ENCODE measurements around the gene HIVEP3.

Gene HIVEP3

DNA sequence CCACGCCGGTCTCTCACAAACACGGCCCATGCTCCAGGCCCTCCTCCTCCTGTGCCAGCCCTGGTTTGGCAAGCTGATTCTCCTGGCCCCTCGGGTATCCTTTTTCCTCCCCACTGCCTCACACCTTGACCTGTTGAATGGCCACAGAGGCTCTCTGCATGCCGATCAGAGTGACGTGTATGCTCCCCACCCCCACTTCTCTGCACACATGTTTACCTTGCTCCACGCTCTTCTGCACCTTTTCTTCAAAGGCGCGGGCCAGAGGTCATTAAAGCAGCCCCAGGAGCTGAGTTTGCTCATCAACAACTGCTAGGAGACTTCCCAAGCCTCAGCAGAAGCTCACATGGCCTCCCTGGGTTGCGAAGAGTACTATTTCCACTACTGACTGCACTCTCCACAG, 295.0 kb downstream of the HIVEP3 start:
- no peak for DNase-seq (ENCODE audit: extremely low read depth, low read depth)
- TF ChIP-seq, protein P1, sequence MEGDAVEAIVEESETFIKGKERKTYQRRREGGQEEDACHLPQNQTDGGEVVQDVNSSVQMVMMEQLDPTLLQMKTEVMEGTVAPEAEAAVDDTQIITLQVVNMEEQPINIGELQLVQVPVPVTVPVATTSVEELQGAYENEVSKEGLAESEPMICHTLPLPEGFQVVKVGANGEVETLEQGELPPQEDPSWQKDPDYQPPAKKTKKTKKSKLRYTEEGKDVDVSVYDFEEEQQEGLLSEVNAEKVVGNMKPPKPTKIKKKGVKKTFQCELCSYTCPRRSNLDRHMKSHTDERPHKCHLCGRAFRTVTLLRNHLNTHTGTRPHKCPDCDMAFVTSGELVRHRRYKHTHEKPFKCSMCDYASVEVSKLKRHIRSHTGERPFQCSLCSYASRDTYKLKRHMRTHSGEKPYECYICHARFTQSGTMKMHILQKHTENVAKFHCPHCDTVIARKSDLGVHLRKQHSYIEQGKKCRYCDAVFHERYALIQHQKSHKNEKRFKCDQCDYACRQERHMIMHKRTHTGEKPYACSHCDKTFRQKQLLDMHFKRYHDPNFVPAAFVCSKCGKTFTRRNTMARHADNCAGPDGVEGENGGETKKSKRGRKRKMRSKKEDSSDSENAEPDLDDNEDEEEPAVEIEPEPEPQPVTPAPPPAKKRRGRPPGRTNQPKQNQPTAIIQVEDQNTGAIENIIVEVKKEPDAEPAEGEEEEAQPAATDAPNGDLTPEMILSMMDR (IDR thresholded peaks at IDR 0.05; ENCODE audit: low read depth, low read length), result no peak

DNA sequence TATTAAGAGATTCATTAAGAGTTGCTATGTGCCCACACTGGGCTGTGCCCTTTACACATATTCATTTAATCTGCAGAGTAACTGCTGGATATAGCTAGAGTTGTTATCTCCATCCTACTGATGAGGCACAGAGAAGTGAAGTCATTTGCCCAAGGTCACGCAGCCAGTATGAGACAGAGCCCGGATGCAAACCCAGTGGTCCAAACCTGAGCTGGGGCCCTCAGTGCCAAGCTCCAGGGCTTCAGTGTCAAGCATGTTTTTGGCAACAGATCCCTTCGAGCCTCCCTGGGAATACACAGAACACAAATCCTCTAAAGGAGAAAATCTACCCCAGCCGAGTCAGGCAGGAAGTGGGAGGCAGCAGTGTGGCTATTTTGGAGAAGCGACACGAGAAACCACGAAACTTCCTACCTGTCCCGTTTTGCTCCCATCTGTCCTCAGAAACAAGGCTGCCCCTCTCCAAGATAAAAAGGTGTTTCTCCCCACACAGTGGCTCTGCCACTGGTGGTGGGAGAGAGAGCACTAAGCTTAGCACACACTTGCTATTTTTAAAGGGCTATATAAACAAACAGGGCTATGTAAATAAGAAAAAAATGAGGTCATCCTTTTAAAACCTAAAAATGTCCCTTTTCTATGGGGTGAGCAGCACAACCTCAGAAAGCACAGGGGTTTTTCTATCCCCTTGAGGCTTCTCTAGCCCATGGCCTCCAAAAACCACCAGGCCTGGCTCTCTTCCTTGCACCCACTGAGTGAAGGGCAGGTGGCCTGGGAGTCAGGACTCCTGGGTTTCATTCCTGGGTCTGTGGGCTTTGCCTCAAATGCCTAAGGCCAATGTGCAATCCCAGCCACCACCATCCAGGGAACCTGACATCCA, 295.6 kb downstream of the HIVEP3 start:
- DNase-seq (ENCODE audit: extremely low read depth, low read depth), result no peak
- TF ChIP-seq, protein P1 (IDR thresholded peaks at IDR 0.05; ENCODE audit: low read depth, low read length), result no peak

DNA sequence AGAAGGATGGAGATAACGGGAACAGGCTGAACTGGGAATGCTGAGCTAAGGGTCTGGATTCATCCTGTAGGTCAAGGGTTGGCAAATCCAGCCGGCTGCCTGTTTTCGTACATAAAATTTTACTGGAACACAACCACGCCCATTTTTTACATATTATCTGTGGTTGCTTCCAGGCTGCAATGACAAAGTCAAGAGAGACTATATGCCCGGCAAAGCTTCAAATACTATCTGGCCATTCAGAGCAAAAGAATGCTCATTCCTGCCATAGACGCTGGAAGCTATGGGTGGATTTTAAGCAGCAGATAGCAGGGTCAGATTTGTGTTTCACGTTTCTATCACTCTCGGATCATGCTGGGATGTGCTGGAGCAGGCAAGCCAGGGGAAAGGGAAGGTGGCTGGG, 296.3 kb downstream of the HIVEP3 start:
- TF ChIP-seq, protein P1 (IDR thresholded peaks at IDR 0.05; ENCODE audit: low read depth, low read length), result no peak

DNA sequence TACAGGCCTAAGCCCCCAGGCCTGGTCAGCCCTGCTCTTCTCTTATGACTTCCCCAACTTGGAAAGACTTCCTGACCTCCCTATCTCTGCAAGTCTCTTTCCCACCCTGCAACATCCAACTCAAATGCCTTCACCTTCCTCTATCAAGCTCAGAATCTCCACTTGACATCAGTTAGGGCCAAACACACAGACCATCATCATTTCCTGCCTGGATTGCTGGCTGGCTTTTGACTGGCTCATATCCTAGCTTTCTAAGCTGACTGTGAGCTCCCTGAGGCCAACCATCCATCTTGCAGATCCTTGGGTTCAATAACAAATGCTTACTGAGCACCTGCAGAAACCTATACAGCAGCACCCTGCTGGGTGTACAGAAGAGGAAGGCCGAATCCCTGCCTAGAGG, 296.9 kb downstream of the HIVEP3 start:
- no peak for DNase-seq (ENCODE audit: extremely low read depth, low read depth)
- TF ChIP-seq, protein P1 (IDR thresholded peaks at IDR 0.05; ENCODE audit: low read depth, low read length), result no peak

More for the DNA sequence above, 296.3 kb downstream of the HIVEP3 start:
- DNase-seq (ENCODE audit: extremely low read depth, low read depth), result no peak

DNA sequence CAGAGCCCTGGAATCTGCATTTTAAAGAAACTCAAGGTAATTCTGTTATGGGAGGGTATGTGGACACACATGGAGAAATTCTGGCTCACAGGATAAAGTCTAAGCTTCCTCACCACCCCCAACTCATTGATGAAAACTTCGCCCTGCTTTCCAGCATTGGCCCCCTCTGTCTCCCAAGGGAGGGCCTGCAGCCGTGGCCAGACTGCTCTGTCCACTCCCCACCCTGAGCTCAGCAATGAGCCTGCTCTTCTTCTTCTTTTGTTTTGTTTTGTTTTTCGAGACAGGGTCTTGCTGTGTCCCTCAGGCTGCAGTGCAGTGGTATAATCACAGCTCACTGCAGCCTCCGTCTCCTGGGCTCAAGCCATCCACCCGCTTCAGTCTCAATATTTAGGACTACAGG, 297.5 kb downstream of the HIVEP3 start:
- TF ChIP-seq, protein P1 (IDR thresholded peaks at IDR 0.05; ENCODE audit: low read depth, low read length), result no peak

DNA sequence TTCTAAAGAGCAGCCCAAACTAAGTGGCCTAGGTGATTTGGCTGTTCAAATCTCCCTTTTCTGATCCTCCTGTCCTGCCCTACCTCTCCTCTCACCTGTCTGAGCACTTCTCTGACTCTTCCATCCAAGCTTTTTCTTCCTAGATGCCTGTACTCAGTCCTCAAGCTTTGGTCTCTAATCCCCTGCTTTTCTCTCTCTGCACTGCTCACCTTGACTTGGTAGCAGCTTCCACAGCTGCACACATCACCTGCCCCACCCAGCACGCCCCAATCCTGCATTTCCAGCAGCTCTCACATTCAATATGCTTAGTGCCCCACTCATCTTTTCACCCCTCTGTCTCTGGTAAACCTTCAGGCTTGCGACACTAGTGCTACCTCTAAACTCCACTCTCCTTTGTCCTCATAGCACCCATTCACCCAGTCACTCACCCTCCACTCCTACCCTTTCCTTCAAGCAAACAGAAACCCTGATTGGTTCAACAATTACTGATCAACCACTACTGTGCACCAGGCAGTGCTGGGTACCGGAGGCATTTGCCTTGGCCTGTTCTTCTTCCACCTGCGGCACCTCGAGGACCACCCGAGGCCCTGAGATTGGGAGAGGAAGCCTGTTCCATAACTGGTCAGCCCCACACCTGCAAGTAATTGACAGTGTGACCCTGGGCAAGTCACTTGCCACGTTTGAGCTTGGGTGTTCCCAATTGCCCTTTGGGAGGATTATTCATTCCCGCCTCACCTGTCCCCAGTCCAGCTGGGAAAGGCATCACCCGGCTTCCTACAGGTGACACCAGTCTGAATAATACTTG, 298.2 kb downstream of the HIVEP3 start:
- TF ChIP-seq, protein P1 (IDR thresholded peaks at IDR 0.05; ENCODE audit: low read depth, low read length), result no peak
- no peak for DNase-seq (ENCODE audit: extremely low read depth, low read depth)

More for the DNA sequence above, 297.5 kb downstream of the HIVEP3 start:
- DNase-seq (ENCODE audit: extremely low read depth, low read depth), result no peak

Measured in AG09319 (cell line).